ENCODE measurements around the gene RAB11FIP2. TPM values are rescaled to one million over a fixed set of nuclear protein-coding genes. Genes with fewer than 3 reads are reported as not detected.

Gene RAB11FIP2
- total RNA-seq, 4 donors from 2014 or later: 7.3 to 18.2 (median 14.1) TPM

- WGBS, 2 donors: 67 to 75% methylated on average over 4 of the region's 4 CpGs
- no peak for TF ChIP-seq POLR2A (IDR thresholded peaks at IDR 0.05)
- TF ChIP-seq, protein P1, sequence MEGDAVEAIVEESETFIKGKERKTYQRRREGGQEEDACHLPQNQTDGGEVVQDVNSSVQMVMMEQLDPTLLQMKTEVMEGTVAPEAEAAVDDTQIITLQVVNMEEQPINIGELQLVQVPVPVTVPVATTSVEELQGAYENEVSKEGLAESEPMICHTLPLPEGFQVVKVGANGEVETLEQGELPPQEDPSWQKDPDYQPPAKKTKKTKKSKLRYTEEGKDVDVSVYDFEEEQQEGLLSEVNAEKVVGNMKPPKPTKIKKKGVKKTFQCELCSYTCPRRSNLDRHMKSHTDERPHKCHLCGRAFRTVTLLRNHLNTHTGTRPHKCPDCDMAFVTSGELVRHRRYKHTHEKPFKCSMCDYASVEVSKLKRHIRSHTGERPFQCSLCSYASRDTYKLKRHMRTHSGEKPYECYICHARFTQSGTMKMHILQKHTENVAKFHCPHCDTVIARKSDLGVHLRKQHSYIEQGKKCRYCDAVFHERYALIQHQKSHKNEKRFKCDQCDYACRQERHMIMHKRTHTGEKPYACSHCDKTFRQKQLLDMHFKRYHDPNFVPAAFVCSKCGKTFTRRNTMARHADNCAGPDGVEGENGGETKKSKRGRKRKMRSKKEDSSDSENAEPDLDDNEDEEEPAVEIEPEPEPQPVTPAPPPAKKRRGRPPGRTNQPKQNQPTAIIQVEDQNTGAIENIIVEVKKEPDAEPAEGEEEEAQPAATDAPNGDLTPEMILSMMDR (IDR thresholded peaks at IDR 0.05): no peak
- H3K4me3 ChIP-seq (ENCODE audit: low read depth, poor library complexity, severe bottlenecking): no peak overlapping the region
- intact Hi-C loops (cut with DNase I; ENCODE audit: low total_unique reads): no loop called here
- DNase-seq (ENCODE audit: low spot score in 2 of 2): no peak
These were observed 53.6 kb downstream of the RAB11FIP2 start for GRCh38 chr10:117993166-117993565.

- no peak overlapping the region for H3K4me3 ChIP-seq (ENCODE audit: low read depth, poor library complexity, severe bottlenecking)
- no peak for DNase-seq (ENCODE audit: low spot score in 2 of 2)
- TF ChIP-seq POLR2A (IDR thresholded peaks at IDR 0.05): no peak
- TF ChIP-seq, protein P1 (IDR thresholded peaks at IDR 0.05): no peak
- WGBS, 2 donors: 94 to 97% methylated on average over 8 of the region's 8 CpGs
- intact Hi-C loops (cut with DNase I; ENCODE audit: low total_unique reads): no loop called here
These were observed 55.0 kb downstream of the RAB11FIP2 start for GRCh38 chr10:117991701-117992100.

- TF ChIP-seq, protein P1 (IDR thresholded peaks at IDR 0.05): no peak
- TF ChIP-seq POLR2A (IDR thresholded peaks at IDR 0.05): no peak
- DNase-seq (ENCODE audit: low spot score in 2 of 2): no peak
- 89 to 93% methylated on average over 4 of the region's 4 CpGs for WGBS, 2 donors
- intact Hi-C loops (cut with DNase I; ENCODE audit: low total_unique reads): no loop called here
- H3K4me3 ChIP-seq (ENCODE audit: low read depth, poor library complexity, severe bottlenecking): no peak overlapping the region
These were observed 56.8 kb downstream of the RAB11FIP2 start for GRCh38 chr10:117989962-117990361.

- no peak overlapping the region for H3K4me3 ChIP-seq (ENCODE audit: low read depth, poor library complexity, severe bottlenecking)
- TF ChIP-seq, protein P1 (IDR thresholded peaks at IDR 0.05): no peak
- TF ChIP-seq POLR2A (IDR thresholded peaks at IDR 0.05): no peak
- 63 to 65% methylated on average over 3 of the region's 3 CpGs for WGBS, 2 donors
- no peak for DNase-seq (ENCODE audit: low spot score in 2 of 2)
- intact Hi-C loops (cut with DNase I; ENCODE audit: low total_unique reads): no loop called here
These were observed 57.9 kb downstream of the RAB11FIP2 start for GRCh38 chr10:117988814-117989213.

GRCh38 chr10:117987244-117987909 lies 59.4 kb downstream of the RAB11FIP2 start:
- no peak overlapping the region for H3K4me3 ChIP-seq (ENCODE audit: low read depth, poor library complexity, severe bottlenecking)
- no peak for DNase-seq (ENCODE audit: low spot score in 2 of 2)
- no peak for TF ChIP-seq POLR2A (IDR thresholded peaks at IDR 0.05)
- TF ChIP-seq, protein P1 (IDR thresholded peaks at IDR 0.05): no peak
- intact Hi-C loops (cut with DNase I; ENCODE audit: low total_unique reads): no loop called here

- 95 to 96% methylated on average over 2 of the region's 2 CpGs for WGBS, 2 donors
- H3K4me3 ChIP-seq (ENCODE audit: low read depth, poor library complexity, severe bottlenecking): no peak overlapping the region
- DNase-seq (ENCODE audit: low spot score in 2 of 2): no peak
- intact Hi-C loops (cut with DNase I; ENCODE audit: low total_unique reads): no loop called here
- TF ChIP-seq POLR2A (IDR thresholded peaks at IDR 0.05): no peak
- TF ChIP-seq, protein P1 (IDR thresholded peaks at IDR 0.05): no peak
These were observed 62.8 kb downstream of the RAB11FIP2 start for GRCh38 chr10:117983961-117984360.
